GM19023 (cell line): ENCODE measurements around the gene ZSWIM6.

ENCODE experiments used
- ATAC-seq: cut with Tn5 transposase; IDR thresholded peaks from one replicate; pipeline ENCODE4 v1.9.1; 2021; ENCODE audit warnings: mild to moderate bottlenecking, moderate library complexity; ENCODE audit not compliant: unreplicated experiment

ZSWIM6 gene

GRCh38 chr5:61357745-61358144 is 25.7 kb downstream of the ZSWIM6 start:
- ATAC-seq, result no peak

GRCh38 chr5:61362796-61363368 is 30.8 kb downstream of the ZSWIM6 start:
- ATAC-seq, result no peak

- ATAC-seq, result no peak
Observed at GRCh38 chr5:61363401-61364114, 31.5 kb downstream of the ZSWIM6 start.

- no peak for ATAC-seq
Observed at GRCh38 chr5:61366497-61367240, 34.6 kb downstream of the ZSWIM6 start.

- ATAC-seq, result no peak
Observed at GRCh38 chr5:61370506-61370905, 38.4 kb downstream of the ZSWIM6 start.

GRCh38 chr5:61371474-61371873 is 39.4 kb downstream of the ZSWIM6 start:
- no peak for ATAC-seq

GRCh38 chr5:61379677-61380076 is 47.6 kb downstream of the ZSWIM6 start:
- no peak for ATAC-seq

GRCh38 chr5:61381968-61382367 is 49.9 kb downstream of the ZSWIM6 start:
- ATAC-seq, result no peak

GRCh38 chr5:61385627-61386026 is 53.6 kb downstream of the ZSWIM6 start:
- no peak for ATAC-seq

- ATAC-seq, result no peak
Observed at GRCh38 chr5:61386045-61386800, 54.2 kb downstream of the ZSWIM6 start.

GRCh38 chr5:61389609-61390008 is 57.6 kb downstream of the ZSWIM6 start:
- no peak for ATAC-seq

GRCh38 chr5:61394078-61394704 is 62.1 kb downstream of the ZSWIM6 start:
- ATAC-seq, result no peak

- no peak for ATAC-seq
Observed at GRCh38 chr5:61394793-61395192, 62.7 kb downstream of the ZSWIM6 start.

GRCh38 chr5:61397238-61397637 is 65.2 kb downstream of the ZSWIM6 start:
- no peak for ATAC-seq

GRCh38 chr5:61397937-61398336 is 65.9 kb downstream of the ZSWIM6 start:
- ATAC-seq, result no peak

GRCh38 chr5:61398440-61398839 is 66.4 kb downstream of the ZSWIM6 start:
- no peak for ATAC-seq

- no peak for ATAC-seq
Observed at GRCh38 chr5:61399679-61400078, 67.6 kb downstream of the ZSWIM6 start.

- ATAC-seq, result no peak
Observed at GRCh38 chr5:61401726-61402125, 69.7 kb downstream of the ZSWIM6 start.

GRCh38 chr5:61402244-61402823 is 70.3 kb downstream of the ZSWIM6 start:
- ATAC-seq, result no peak
